ENCODE data around the gene ADAMTS16. TPM values are rescaled to one million over a fixed set of nuclear protein-coding genes. Genes with fewer than 3 reads are reported as not detected.

The ADAMTS16 gene
- polyA plus RNA-seq, 1 experiment, result 0.04 TPM

- TF ChIP-seq, protein P1, sequence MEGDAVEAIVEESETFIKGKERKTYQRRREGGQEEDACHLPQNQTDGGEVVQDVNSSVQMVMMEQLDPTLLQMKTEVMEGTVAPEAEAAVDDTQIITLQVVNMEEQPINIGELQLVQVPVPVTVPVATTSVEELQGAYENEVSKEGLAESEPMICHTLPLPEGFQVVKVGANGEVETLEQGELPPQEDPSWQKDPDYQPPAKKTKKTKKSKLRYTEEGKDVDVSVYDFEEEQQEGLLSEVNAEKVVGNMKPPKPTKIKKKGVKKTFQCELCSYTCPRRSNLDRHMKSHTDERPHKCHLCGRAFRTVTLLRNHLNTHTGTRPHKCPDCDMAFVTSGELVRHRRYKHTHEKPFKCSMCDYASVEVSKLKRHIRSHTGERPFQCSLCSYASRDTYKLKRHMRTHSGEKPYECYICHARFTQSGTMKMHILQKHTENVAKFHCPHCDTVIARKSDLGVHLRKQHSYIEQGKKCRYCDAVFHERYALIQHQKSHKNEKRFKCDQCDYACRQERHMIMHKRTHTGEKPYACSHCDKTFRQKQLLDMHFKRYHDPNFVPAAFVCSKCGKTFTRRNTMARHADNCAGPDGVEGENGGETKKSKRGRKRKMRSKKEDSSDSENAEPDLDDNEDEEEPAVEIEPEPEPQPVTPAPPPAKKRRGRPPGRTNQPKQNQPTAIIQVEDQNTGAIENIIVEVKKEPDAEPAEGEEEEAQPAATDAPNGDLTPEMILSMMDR (IDR thresholded peaks at IDR 0.05; ENCODE audit: insufficient read depth, low read depth, low read length), result no peak
- Histone ChIP-seq H3K36me3 (ENCODE audit: control insufficient read depth, insufficient read depth, low read length) (no peaks in the 10 kb centered on the region), H3K4me3 (ENCODE audit: low read depth, low read length) (no peak overlapping the region), H3K27me3 (ENCODE audit: control insufficient read depth, insufficient read depth, low read length) (no peaks in the 10 kb centered on the region)
- DNase-seq (ENCODE audit: low read depth), result no peak
- POLR2A ChIA-PET, result no interaction called here
- CTCF ChIA-PET, result no interaction called here
These were observed 145.8 kb downstream of the ADAMTS16 start for GRCh38 chr5:5285906-5286305.

DNA sequence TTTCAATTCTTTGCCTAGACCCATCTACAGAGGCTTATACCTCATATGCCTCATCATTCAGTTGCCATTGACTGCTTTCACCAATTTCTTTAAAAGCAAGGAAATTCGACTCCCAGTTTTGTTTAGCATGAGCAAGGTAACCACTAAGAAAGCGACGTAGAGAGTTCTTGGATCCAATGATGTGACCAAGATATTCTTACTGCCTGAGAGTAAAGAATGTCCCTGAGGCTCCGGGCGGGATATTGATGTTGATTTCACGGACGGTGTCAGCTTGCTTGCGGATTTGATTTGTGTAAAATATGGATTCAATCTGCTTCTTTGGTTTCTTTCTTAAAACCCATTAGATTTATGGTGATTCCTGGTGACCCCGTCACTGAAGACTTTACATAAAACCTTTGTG, 147.3 kb downstream of the ADAMTS16 start:
- DNase-seq (ENCODE audit: low read depth), result no peak
- TF ChIP-seq, protein P1 (IDR thresholded peaks at IDR 0.05; ENCODE audit: insufficient read depth, low read depth, low read length), result no peak
- H3K4me3 ChIP-seq (ENCODE audit: low read depth, low read length), result no peak overlapping the region
- CTCF ChIA-PET, result no interaction called here
- POLR2A ChIA-PET, result no interaction called here
- H3K27me3 ChIP-seq (ENCODE audit: control insufficient read depth, insufficient read depth, low read length), result no peaks in the 10 kb centered on the region
- no peaks in the 10 kb centered on the region for H3K36me3 ChIP-seq (ENCODE audit: control insufficient read depth, insufficient read depth, low read length)

DNA sequence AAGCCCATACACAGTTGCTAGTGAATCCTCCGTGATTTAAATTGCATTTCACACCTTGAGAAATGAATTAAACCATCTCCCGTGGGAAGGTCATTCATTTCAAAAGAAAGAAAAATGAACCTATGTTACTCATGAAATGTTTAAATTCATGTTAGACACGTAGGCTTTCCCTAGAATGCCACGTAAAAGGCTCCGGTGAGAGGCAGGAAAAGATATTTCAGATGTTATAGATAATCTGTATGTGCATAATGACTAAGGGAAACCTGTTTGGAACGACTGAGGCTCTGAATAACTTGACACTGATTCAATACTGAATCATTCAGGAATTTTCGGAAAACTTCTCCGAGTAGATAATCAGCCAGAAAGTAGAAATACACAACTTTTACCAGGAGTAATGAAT, 148.1 kb downstream of the ADAMTS16 start:
- POLR2A ChIA-PET, result no interaction called here
- no peak for DNase-seq (ENCODE audit: low read depth)
- TF ChIP-seq, protein P1 (IDR thresholded peaks at IDR 0.05; ENCODE audit: insufficient read depth, low read depth, low read length), result no peak
- CTCF ChIA-PET, result no interaction called here
- no peaks in the 10 kb centered on the region for H3K27me3 ChIP-seq (ENCODE audit: control insufficient read depth, insufficient read depth, low read length)
- H3K36me3 ChIP-seq (ENCODE audit: control insufficient read depth, insufficient read depth, low read length), result no peaks in the 10 kb centered on the region
- H3K4me3 ChIP-seq (ENCODE audit: low read depth, low read length), result no peak overlapping the region

DNA sequence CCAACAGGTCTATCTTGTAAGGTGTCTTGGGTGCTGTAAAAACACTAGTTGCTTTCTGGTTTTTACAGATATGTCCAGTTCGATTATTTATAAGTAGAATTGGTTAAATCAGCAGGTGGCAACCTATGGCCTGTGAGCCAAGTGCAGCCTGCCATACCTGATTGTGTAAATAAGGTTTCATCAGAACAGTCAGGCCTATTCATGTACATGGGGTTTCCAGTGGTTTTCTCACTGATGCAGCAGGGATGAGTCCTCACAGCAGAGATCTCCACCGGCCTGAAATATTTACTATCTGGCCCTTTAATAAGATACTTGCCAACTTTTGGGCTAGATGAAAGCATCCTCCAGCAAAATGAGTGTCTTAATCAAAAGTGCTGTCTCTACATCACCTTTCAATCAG, 149.4 kb downstream of the ADAMTS16 start:
- Histone ChIP-seq H3K4me3 (ENCODE audit: low read depth, low read length) (no peak overlapping the region), H3K36me3 (ENCODE audit: control insufficient read depth, insufficient read depth, low read length) (no peaks in the 10 kb centered on the region), H3K27me3 (ENCODE audit: control insufficient read depth, insufficient read depth, low read length) (no peaks in the 10 kb centered on the region)
- no peak for DNase-seq (ENCODE audit: low read depth)
- POLR2A ChIA-PET, result no interaction called here
- CTCF ChIA-PET, result no interaction called here
- TF ChIP-seq, protein P1 (IDR thresholded peaks at IDR 0.05; ENCODE audit: insufficient read depth, low read depth, low read length), result no peak

- POLR2A ChIA-PET, result no interaction called here
These were observed 150.7 kb downstream of the ADAMTS16 start for GRCh38 chr5:5290674-5291334.

More at GRCh38 chr5:5290674-5291334, 150.7 kb downstream of the ADAMTS16 start:
- Histone ChIP-seq H3K27me3 (ENCODE audit: control insufficient read depth, insufficient read depth, low read length) (no peaks in the 10 kb centered on the region), H3K4me3 (ENCODE audit: low read depth, low read length) (no peak overlapping the region), H3K36me3 (ENCODE audit: control insufficient read depth, insufficient read depth, low read length) (no peaks in the 10 kb centered on the region)
- CTCF ChIA-PET, result no interaction called here
- TF ChIP-seq, protein P1 (IDR thresholded peaks at IDR 0.05; ENCODE audit: insufficient read depth, low read depth, low read length), result no peak
- no peak for DNase-seq (ENCODE audit: low read depth)
